ENCODE results near the gene CMPK2.

The CMPK2 gene

GRCh38 chr2:6838673-6839319 lies 26.9 kb downstream of the CMPK2 start:
- POLR2A ChIA-PET: no interaction called here
- DNase-seq (ENCODE audit: extremely low spot score): no peak
- CTCF ChIA-PET: no interaction called here
- TF ChIP-seq CTCF (IDR thresholded peaks at IDR 0.05; ENCODE audit: control extremely low read depth, extremely low read depth, low read depth, missing control alignments): no peak

- TF ChIP-seq CTCF (IDR thresholded peaks at IDR 0.05; ENCODE audit: control extremely low read depth, extremely low read depth, low read depth, missing control alignments): no peak
- CTCF ChIA-PET: interaction anchor here (1.3 kb wide), 1 partner anchor 10 kb away, joined by 4 read pairs; no protein-coding TSS in a partner anchor
- no peak for DNase-seq (ENCODE audit: extremely low spot score)
- POLR2A ChIA-PET: no interaction called here
Observed at GRCh38 chr2:6835467-6835866, 30.2 kb downstream of the CMPK2 start.

DNA sequence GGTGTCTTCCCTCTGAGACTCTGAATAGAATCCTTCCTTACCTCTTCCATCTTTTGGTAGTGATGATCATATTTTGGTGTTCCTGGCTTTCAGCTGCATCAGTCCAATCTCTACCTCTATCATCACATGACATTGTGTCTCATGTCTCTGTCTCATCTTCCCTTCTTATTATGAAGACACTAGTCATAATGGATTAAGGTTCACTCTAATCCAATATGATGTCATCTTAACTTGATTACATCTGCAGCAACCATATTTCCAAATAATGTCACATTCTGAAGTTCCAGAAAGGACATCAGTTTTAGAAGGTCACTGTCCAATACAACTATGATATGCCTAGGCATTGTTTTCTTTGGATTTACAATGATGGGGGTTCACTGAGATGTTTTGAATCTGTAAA lies 31.5 kb downstream of the CMPK2 start:
- ChIA-PET CTCF (no interaction called here), POLR2A (no interaction called here)
- no peak for DNase-seq (ENCODE audit: extremely low spot score)
- no peak for TF ChIP-seq CTCF (IDR thresholded peaks at IDR 0.05; ENCODE audit: control extremely low read depth, extremely low read depth, low read depth, missing control alignments)

DNA sequence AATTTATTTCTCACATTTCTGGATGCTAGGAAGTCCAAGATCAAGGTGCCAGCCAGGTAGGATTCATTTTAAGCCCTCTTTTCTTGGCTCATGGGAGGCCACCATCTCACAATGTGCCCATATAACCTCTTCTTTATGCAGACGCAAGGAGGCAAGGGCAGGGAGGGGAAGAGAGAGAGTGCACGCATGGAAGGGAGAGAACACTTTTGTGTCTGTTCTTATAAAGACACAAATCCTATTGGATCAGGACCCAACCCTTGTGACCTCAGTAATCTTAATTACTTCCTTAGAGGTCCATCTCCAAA lies 32.5 kb downstream of the CMPK2 start:
- no peak for TF ChIP-seq CTCF (IDR thresholded peaks at IDR 0.05; ENCODE audit: control extremely low read depth, extremely low read depth, low read depth, missing control alignments)
- CTCF ChIA-PET: no interaction called here
- POLR2A ChIA-PET: no interaction called here
- DNase-seq (ENCODE audit: extremely low spot score): no peak

GRCh38 chr2:6832596-6833299 lies 33.0 kb downstream of the CMPK2 start:
- no peak for TF ChIP-seq CTCF (IDR thresholded peaks at IDR 0.05; ENCODE audit: control extremely low read depth, extremely low read depth, low read depth, missing control alignments)
- ChIA-PET POLR2A (no interaction called here), CTCF (no interaction called here)
- DNase-seq (ENCODE audit: extremely low spot score): no peak

DNA sequence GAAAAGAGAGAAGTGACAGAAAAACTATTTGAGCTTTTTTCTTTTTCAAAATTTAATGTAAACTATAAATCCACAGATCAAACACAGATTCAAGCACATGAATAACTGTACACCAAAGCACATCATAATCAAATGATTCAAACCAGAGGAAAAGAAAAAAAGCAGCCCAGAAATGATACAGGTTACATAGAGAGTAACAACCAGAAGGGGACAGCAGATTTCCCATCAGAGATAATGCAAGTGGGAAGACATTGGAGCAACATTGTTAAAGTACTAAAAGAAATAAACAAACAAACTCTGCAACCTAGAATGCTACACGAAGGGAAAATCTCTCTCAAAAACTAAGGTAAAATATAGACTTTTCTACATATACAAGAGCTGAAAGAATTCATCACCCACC lies 34.5 kb downstream of the CMPK2 start:
- TF ChIP-seq CTCF (IDR thresholded peaks at IDR 0.05; ENCODE audit: control extremely low read depth, extremely low read depth, low read depth, missing control alignments): no peak
- DNase-seq (ENCODE audit: extremely low spot score): no peak
- POLR2A ChIA-PET: no interaction called here
- CTCF ChIA-PET: no interaction called here
